Right kidney (tissue), 1 donor: ENCODE results near the gene ADGRL3.
"Not testable (repeated sequence)": the region's sequence is repeated elsewhere in the genome, so short reads cannot be mapped to it uniquely, and the experiment has no call there.

ENCODE experiments used
- DNase-seq: peaks from one replicate; pipeline ENCODE4 v3.0.0-alpha.2; 2016

The ADGRL3 gene

GRCh38 chr4:61915501-61915900 is 715.4 kb downstream of the ADGRL3 start:
- no peak for DNase-seq

GRCh38 chr4:61918507-61918906 is 718.4 kb downstream of the ADGRL3 start:
- no peak for DNase-seq

GRCh38 chr4:61918987-61919386 is 718.9 kb downstream of the ADGRL3 start:
- no peak for DNase-seq

GRCh38 chr4:61919561-61919960 is 719.4 kb downstream of the ADGRL3 start:
- DNase-seq = no peak

- no peak for DNase-seq
Measured at GRCh38 chr4:61921920-61922319, 721.8 kb downstream of the ADGRL3 start.

- DNase-seq = no peak
Measured at GRCh38 chr4:61922766-61923165, 722.6 kb downstream of the ADGRL3 start.

GRCh38 chr4:61923179-61923578 is 723.1 kb downstream of the ADGRL3 start:
- DNase-seq = no peak

GRCh38 chr4:61924131-61924530 is 724.0 kb downstream of the ADGRL3 start:
- no peak for DNase-seq

- DNase-seq = no peak
Measured at GRCh38 chr4:61933527-61933926, 733.4 kb downstream of the ADGRL3 start.

- DNase-seq = no peak
Measured at GRCh38 chr4:61934198-61934597, 734.1 kb downstream of the ADGRL3 start.

- no peak for DNase-seq
Measured at GRCh38 chr4:61938250-61938846, 738.2 kb downstream of the ADGRL3 start.

GRCh38 chr4:61950625-61951024 is 750.5 kb downstream of the ADGRL3 start:
- no peak for DNase-seq

GRCh38 chr4:61953386-61953785 is 753.3 kb downstream of the ADGRL3 start:
- no peak for DNase-seq

GRCh38 chr4:61958591-61958990 is 758.5 kb downstream of the ADGRL3 start:
- DNase-seq = no peak

GRCh38 chr4:61959087-61959486 is 759.0 kb downstream of the ADGRL3 start:
- DNase-seq = no peak

GRCh38 chr4:61984260-61984909 is 784.3 kb downstream of the ADGRL3 start:
- no peak for DNase-seq

GRCh38 chr4:61985426-61985825 is 785.3 kb downstream of the ADGRL3 start:
- DNase-seq = no peak

- DNase-seq = not testable (repeated sequence)
Measured at GRCh38 chr4:61986929-61987328, 786.8 kb downstream of the ADGRL3 start.

GRCh38 chr4:61992351-61992750 is 792.2 kb downstream of the ADGRL3 start:
- no peak for DNase-seq

GRCh38 chr4:61994036-61994435 is 793.9 kb downstream of the ADGRL3 start:
- no peak for DNase-seq

GRCh38 chr4:61995717-61996340 is 795.7 kb downstream of the ADGRL3 start:
- no peak for DNase-seq

GRCh38 chr4:61996943-61997342 is 796.8 kb downstream of the ADGRL3 start:
- no peak for DNase-seq

- DNase-seq = no peak
Measured at GRCh38 chr4:61997831-61998230, 797.7 kb downstream of the ADGRL3 start.

GRCh38 chr4:62003695-62004094 is 803.6 kb downstream of the ADGRL3 start:
- no peak for DNase-seq
